ENCODE data around the gene SLC25A39.

GRCh38 chr17:44355642-44356099 lies 31.0 kb upstream of the SLC25A39 start:
- no peak for TF ChIP-seq POLR2AphosphoS5 (IDR thresholded peaks at IDR 0.05)
- no peak for TF ChIP-seq POLR2A (IDR thresholded peaks at IDR 0.05)
